ENCODE measurements around the gene PRDM12. TPM values are rescaled to one million over a fixed set of nuclear protein-coding genes. Genes with fewer than 3 reads are reported as not detected.

PRDM12 gene
- polyA plus RNA-seq, 1 donor (not counting 4 experiments of a cell fraction or from before 2014, with no cell fraction given): not detected

- TF ChIP-seq CTCF (optimal IDR thresholded peaks at IDR 0.05 in 1 of 3, IDR thresholded peaks at IDR 0.05 in 1 of 3, conservative IDR thresholded peaks at IDR 0.05 in 1 of 3; ENCODE audit: extremely low read depth in 1 of 3, insufficient read depth in 2 of 3, low read length in 3 of 3): no peak
- TF ChIP-seq EZH2 (IDR thresholded peaks at IDR 0.05; ENCODE audit: low read length): no peak
- Histone ChIP-seq H2AFZ (ENCODE audit: control insufficient read depth, low read length) (no peak overlapping the region), H3K4me3 (ENCODE audit: control insufficient read depth in 2 of 3, extremely low read depth in 1 of 3, insufficient read depth in 2 of 3, low read depth in 1 of 3, low read length in 3 of 3) (no peak overlapping the region), H3K9ac (ENCODE audit: control insufficient read depth, extremely low read depth, insufficient read depth, low read length) (no peak overlapping the region), H4K20me1 (ENCODE audit: control insufficient read depth, extremely low read depth, insufficient read depth, low read length) (no peaks in the 10 kb centered on the region), H3K79me2 (ENCODE audit: control insufficient read depth, insufficient read depth, low read length) (peaks cover 40% of the 10 kb centered on the region), H3K9me3 (ENCODE audit: control insufficient read depth, low read depth, low read length) (no peaks in the 10 kb centered on the region), H3K9me1 (ENCODE audit: control insufficient read depth, extremely low read depth, insufficient read depth, low read length) (no peaks in the 10 kb centered on the region), H3K27ac (ENCODE audit: control insufficient read depth, insufficient read depth, low read length) (no peak overlapping the region), H3K4me1 (ENCODE audit: control insufficient read depth, extremely low read depth, insufficient read depth, low read length) (peaks cover 20% of the 10 kb centered on the region), H3K27me3 (ENCODE audit: control insufficient read depth, extremely low read depth, insufficient read depth, low read length) (no peaks in the 10 kb centered on the region), H3K36me3 (ENCODE audit: control insufficient read depth in 2 of 2, extremely low read depth in 1 of 2, insufficient read depth in 2 of 2, low read length in 2 of 2) (no peaks in the 10 kb centered on the region), H3K4me2 (ENCODE audit: control insufficient read depth, extremely low read depth, insufficient read depth, low read depth, low read length) (no peak overlapping the region)
- dilution Hi-C loops (cut with MboI; ENCODE audit: extremely low pct_ligation_motif_present, low sequenced_read_pairs): no loop called here
- DNase-seq (ENCODE audit: low read depth, low spot score): no peak
- no peak for FAIRE-seq
Observed at GRCh38 chr9:130732136-130732535, 67.7 kb downstream of the PRDM12 start.

Small RNAs within 50 kb of the gene (small RNA-seq; reads per million reads assigned to genes)
- 0 reads per million in 3 experiments for gene AL359092.1 (ENCODE audit: insufficient read length in 3 of 3, low read depth in 3 of 3, low replicate concordance in 1 of 3)
- 0 reads per million in 3 experiments for gene MIR6856 (ENCODE audit: insufficient read length in 3 of 3, low read depth in 3 of 3, low replicate concordance in 1 of 3)

Other genes with a start within 250 kb of the PRDM12 start
- gene ASS1, start 219.6 kb upstream of the PRDM12 start, polyA plus RNA-seq: 23.7 to 165 TPM (median 52.4 TPM) in 3 replicates
- gene FUBP3, start 85.0 kb upstream of the PRDM12 start, polyA plus RNA-seq: 35.0 to 39.1 TPM (median 37.4 TPM) in 3 replicates
- gene EXOSC2, start 29.2 kb downstream of the PRDM12 start, polyA plus RNA-seq: 22.1 to 37.5 TPM (median 35.9 TPM) in 3 replicates
- gene ABL1, start 170.7 kb downstream of the PRDM12 start, polyA plus RNA-seq: 13.8 to 20.3 TPM (median 17.0 TPM) in 3 replicates
- gene QRFP, start 232.2 kb downstream of the PRDM12 start, polyA plus RNA-seq: not detected in 3 replicates